Measurements from ENCODE around the gene ARHGEF3.
"Not testable (repeated sequence)": the region's sequence is repeated elsewhere in the genome, so short reads cannot be mapped to it uniquely, and the experiment has no call there.

Gene ARHGEF3

DNA sequence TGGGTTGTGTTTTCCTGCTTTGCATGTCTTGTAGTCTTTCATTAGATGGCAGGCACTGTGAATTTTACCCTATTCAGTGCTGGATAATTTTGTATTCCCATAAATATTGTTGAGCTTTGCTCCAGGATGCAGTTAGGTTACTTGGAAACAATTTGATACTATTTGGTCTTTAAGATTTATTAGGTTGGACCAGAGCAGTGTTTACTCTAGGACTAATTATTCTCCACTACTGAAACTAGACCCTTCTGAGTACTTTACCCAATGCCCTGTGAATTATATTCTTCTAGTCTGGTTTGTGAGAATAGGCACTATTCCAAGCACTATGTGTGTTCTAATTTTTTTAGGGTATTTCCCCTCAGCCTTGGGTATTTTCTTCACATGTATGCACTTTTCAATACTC, 80.9 kb downstream of the ARHGEF3 start:
- no peak for DNase-seq

DNA sequence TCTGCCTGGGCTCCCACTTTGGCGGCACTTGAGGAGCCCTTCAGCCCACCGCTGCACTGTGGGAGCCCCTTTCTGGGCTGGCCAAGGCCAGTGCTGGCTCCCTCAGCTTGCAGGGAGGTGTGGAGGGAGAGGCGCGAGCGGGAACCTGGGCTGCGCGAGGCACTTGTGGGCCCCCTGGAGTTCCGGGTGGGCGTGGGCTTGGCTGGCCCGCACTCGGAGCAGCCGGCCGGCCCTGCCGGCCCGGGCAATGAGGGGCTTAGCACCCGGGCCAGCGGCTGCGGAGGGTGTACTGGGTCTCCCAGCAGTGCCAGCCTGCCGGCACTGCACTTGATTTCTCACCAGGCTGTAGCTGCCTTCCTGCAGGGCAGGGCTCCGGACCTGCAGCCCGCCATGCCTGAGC, 82.9 kb downstream of the ARHGEF3 start:
- not testable (repeated sequence) for DNase-seq

DNA sequence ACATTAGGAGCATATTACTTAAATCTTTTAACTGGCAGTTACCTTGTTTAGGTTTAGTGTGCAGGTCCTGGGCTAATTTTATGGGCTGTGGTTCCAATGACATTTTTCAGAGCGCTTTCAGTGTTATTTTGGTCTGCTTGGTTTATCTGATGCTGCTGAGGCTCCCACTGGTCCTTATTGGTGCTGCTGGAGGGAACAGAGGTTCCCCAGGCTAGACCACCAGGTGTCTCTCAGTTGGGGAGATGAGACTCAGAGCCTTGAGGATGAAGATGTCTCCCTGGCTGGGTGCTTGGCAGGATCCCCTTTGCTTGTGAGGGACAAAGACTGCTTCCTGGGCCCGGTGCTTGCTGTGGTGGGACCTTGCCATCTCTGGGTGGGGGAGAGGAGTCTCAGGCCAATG, 90.4 kb downstream of the ARHGEF3 start:
- no peak for DNase-seq

DNA sequence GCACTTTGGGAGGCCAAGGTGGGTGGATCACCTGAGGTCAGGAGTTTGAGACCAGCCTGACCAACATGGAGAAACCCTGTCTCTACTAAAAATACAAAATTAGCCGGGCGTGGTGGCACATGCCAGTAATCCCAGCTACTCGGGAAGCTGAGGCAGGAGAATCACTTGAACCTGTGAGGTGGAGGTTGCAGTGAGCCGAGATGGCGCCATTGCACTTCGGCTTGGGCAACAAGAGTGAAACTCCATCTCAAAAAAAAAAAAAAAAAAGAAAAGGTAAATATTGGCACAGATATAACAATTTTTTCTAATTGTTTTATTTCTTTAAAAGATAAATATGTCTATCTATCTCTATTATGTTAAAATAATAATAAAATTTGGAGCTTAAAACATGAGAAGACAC, 94.3 kb downstream of the ARHGEF3 start:
- not testable (repeated sequence) for DNase-seq

DNA sequence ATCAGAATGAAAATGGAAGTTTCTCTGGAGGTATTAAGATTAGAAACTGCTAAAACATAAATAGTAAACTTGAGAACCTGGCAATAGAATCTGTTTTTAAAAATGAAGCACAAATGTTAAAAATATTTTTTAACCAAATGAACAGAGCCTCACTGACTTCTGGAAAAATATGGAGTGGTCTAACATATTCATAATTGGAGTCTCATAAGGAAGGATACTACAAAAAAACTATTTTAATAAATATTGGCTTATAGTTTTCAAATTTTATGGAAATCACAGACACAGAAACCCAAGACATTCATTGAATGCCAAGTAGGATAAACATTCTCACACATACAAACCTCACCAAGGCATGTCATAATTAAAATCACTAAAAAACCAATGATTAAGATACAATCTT, 95.1 kb downstream of the ARHGEF3 start:
- DNase-seq, result no peak

DNA sequence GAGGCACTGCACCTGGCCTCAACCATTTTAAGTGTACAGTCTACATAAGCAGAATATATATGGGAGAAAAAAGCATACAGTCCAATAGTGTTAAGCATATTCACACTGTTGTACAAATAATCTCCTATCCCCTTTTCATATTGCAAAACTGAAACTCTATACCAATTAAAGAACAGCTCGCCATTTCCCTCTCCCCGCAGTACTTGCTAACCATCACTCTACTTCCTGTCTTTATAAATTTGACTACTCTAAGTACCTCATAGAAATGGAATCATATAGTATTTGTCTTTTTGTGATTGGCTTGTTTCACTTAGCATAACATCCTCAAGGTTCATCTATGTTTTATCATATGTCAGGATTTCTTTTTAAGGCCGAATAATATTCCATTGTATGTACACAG, 97.0 kb downstream of the ARHGEF3 start:
- no peak for DNase-seq

DNA sequence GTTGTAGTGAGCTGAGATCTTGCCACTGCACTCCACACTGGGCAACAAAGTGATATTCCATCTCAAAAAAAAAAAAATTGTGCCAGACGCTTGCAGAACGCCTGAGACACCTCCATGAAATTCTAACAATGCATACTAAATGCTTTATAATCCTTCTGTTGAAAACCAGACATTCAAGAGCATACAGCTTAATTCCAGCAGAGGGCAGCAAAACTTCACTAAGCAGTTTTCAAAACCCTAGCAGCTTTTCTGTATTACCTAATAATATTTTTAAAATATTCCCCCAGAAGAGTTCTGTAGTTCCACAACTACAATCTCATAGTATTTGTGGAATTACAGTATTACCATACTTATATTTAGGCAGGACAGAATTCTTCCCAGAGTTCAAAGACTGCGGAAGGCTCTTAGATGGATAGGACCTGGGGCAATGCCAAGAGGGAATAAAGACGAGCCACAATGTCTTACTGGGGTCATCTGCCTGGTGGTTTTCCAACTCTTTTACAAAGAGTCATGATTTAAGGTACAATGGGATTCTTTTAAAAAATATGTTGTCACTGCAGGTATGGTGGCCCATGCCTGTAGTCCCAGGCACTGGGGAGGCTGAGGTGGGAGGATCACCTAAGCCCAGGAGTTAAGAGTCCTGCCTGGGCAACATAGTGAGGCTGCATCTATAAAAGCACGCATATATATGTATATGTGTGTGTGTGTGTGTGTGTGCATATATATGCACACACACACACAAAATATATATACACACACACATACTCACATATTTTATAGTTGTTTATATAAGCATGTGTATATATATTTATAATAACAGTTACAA, 99.0 kb downstream of the ARHGEF3 start:
- DNase-seq, result peak; percentile 6

DNA sequence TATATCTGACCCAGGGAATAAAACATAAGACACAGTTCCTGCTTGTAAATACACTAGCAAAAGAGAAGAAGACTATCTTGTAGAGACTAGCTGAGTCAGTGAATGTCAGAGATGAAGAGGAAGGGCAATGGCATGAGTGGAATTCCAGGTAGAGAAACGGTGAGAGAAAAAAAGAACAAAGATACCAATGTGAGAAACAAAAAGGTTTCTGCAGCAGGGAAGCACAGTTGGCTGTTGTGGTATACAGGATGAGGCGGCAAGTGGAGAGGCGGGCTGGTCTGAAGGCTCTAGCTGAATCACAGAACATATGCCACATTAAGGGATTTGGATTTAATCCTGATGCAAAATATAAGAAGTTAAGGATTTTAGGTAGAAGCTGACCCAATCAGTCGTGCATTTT, 101.6 kb downstream of the ARHGEF3 start:
- DNase-seq, result no peak

DNA sequence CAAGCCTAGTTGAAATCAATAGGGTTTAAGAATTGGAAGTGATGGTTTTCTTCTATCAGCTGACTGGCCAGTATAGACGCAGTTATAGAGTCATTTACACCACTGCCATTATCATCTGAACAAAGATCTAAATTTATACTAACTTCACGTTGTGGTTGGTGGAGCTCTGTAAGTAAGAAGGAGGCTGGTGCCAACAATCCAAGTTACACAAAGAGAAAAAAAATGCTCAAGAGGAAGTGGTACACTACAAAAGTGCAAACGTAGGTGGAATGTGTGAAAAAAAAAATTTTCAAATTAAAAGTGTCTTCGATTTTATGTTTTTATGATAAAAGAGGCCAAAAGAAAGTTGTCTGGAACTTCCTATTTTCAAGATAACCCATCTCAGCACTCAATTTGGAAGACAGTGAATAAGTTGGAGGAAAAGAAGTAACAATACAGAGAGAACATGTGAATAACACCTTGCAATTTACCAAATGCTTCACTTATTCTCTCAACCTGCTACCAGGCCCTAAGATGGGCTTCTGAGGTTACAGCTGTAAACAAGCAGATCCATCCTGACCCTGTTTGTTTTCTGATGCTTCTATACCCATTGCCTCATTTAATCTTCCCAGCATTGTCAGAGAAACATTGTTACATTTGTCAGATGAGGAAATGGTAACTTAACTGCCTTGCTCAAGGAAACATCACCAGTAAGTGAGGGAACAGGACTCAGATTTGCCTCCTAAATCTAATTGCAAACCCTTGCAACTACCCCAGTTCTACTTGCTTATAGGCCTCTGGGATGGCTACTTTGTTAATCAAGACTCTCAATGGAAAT, 106.7 kb downstream of the ARHGEF3 start:
- no peak for DNase-seq

DNA sequence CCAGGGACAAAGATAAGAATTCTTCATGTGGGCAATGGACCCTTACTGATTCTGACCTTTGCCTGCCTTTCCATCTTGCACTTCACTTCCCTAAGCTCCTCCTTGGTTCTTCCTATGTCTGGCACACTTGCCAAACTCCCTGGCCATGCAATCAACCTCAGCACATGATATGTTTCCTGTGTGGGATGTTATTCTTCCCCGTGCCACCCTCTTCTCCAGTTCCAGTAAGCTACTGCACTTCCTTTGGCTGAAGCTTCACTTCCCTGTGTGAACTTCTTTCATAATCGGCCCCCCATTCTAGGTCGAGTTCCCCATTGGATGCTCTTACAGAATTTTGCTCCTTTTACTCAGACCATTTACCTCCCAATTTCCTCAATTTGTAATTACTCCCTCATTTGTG, 108.0 kb downstream of the ARHGEF3 start:
- no peak for DNase-seq

DNA sequence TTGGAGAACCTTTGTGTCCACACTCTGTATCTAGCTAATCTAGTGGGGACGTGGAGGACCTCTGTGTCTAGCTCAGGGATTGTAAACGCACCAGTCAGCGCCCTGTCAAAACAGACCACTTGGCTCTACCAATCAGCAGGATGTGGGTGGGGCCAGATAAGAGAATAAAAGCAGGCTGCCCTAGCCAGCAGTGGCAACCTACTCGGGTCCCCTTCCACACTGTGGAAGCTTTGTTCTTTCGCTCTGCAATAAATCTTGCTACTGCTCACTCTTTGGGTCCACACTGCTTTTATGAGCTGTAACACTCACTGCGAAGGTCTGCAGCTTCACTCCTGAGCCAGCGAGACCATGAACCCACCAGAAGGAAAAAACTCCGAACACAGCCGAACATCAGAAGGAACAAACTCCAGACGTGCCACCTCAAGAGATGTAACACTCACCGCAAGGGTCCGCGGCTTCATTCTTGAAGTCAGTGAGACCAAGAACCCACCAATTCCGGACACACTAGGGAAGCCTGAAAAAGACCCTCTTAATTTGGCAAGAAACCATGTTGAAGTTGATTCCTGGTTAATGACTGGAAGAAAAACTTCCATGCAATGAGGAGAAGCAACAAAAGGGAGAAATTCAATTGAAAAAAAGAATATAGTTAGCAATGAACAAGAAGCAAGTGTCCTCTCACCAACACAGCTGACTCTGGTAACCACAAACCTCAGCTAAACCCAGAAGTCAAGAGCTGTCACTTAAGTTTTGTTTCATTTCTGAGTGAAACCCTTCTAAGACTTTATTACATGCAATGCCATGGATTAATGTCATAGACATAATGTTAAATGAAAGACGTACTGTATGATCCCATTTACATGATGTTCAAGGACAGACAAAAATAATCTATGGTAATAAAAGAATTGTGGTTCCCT, 109.0 kb downstream of the ARHGEF3 start:
- not testable (repeated sequence) for DNase-seq

DNA sequence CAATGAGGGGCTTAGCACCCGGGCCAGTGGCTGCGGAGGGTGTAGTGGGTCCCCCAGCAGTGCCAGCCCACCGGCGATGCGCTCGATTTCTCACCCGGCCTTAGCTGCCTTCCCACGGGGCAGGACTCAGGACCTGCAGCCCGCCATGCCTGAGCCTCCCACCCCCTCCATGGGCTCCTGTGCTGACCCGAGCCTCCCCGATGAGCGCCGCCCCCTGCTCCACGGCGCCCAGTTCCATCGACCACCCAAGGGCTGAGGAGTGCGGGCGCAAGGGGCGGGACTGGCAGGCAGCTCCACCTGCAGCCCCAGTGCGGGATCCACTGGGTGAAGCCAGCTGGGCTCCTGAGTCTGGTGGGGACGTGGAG, 109.8 kb downstream of the ARHGEF3 start:
- DNase-seq, result not testable (repeated sequence)

DNA sequence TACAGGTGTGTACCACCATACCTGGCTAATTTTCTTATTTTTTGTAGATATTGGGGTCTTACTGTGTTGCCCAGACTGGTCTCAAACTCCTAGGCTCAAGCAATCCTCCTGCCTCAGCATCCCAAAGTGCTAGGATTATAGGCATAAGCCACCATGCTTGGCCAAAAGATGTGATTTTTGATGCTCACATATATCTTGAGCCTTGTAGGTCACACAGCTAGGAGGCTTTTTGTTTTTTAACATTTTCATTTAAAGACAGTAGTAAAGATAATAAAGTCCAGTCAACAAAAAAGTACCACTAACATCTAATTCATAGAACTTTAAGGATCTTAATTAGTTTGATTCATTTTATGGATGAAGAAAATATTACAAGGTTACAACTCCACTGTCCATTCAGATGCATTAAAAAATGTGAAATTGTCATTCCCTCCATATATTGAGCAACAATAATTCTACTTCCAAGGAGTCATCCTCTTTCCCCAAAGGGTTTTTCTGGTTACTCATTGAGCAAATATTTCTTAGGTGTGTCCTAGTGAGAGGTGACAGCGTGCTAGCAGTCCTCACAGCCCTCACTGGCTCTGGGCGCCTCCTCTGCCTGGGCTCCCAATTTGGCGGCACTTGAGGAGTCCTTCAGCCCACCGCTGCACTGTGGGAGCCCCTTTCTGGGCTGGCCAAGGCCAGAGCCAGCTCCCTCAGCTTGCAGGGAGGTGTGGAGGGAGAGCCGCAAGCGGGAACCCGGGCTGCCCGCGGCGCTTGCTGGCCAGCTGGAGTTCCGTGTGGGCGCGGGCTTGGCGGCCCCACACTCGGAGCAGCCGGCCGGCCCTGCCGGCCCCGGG, 110.4 kb downstream of the ARHGEF3 start:
- no peak for DNase-seq

DNA sequence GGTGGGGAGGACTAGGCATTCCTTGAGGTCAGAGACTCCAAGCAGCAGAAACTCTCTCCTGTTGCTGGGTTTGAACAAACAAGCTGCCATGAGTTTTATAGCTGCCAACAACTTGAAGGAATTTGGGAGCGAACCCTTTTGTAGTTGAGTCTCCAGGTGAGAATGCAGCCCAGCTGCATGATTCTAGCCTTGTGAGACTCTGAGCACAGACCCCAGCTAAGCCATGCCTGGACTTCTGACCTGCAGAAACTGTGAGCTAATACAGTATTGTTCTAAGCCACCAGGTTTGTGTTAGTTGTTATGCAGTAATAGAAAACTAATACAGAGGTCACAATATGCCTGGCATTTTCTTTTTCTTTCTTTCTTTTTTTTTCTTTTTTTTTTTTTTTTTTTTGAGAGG, 112.4 kb downstream of the ARHGEF3 start:
- no peak for DNase-seq

DNA sequence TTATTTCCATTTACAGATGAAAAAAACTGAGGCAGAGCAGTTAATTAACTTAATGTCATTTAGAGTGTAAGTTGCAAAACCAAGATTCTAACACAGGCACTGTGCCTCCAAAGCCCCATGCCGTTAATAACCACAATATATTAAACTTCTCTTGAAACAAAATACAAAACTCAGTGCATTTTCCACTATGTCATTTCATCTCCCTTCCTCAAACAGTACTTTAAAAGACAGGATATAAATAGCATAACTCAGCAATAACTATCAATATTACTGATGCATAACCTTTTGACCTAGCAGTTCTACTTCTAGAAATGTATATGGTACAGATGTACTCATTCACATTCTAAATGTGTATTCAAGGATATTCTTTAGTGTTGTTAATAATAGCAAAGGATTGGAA, 113.6 kb downstream of the ARHGEF3 start:
- DNase-seq, result no peak

DNA sequence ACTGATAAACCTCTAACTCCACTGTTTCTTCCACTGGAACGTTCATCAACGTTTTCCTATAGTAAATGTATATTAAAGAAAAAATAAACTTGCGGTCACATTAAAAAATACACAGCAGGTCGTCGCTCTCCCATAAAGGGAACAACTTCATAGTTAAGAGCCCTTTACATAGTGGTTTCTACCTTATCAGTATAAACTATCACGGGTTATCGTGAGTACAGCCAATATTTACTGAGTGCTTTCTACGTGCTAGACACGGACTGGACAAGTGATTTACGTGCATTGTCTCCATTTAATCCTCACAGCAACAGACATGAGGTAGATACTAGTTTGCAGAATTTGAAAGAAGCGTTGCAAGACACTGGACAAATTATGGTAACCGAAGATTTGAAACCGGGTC, 117.7 kb downstream of the ARHGEF3 start:
- DNase-seq, result no peak

DNA sequence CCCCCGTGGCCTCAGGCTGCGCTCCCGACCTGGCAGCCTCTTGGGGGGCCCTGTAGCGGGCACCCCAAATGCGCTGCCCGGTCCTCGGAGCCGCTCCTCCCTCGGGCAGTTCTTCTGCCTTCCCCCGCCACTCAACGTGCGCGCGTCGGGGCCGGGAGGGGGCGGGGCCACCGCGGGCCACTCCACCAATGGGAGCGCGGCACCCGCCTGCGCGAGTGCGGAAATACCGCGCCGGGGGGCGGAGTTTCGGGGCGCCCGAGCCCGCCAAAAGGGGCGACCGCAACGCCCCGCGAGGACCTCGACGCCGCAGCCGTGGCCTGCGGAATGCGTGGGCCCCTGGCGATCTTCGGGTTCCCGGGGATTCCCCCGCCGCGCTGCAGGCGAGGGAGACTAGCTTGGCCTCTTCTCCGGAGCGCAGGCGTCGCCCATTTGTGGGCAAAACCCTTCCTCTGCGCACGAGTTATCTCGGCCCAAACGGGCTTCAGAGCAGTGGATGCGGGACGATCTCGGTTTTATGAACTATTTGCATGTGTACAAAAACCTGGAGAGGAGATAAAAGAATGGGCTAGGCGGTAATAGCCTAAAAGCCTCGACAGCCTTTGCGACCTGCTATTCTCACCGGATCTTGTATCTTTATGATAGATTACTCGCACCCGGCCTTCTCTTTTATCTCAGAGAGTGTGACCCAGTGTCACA, 118.5 kb downstream of the ARHGEF3 start, which contains the start of gene TASOR:
TSS of gene TASOR (minus strand) at position 144 of the 696 bp plus-strand sequence. CDS start 259 bp downstream, outside the sequence.
- DNase-seq, result peak; percentile 58

DNA sequence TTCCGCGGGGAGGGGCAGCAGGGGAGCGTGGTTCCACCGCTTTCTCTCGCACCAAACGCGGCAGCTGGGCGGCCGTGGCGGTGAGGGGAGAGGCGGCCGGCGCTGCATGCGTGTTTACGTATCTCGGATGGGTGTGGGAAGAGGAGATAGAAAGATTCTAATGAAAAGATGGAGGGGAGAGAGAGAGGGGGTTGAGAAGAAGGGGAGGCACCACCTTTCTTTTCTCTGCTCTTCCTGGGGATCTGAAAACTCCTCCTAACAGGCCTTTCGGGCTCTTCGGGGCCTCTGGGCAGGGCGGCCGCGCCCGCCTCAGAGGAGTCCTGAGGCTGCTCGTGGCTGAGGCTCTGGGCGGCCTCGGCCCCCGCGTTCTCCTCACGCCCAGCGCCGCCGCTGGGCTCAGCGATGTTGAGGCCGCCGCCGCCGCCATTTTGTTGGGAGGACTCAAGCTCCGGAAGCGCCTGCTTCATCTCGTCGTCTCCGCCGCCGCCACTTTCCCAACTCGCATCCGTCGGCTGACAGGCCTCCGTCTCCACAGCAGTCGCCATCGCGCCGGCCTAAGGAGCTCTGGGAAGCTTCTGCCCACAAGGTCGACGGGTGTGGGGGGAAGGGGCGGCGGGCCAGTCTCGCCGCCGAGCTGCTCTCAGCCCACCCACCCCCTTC, 119.2 kb downstream of the ARHGEF3 start:
- peak; percentile 28 for DNase-seq

DNA sequence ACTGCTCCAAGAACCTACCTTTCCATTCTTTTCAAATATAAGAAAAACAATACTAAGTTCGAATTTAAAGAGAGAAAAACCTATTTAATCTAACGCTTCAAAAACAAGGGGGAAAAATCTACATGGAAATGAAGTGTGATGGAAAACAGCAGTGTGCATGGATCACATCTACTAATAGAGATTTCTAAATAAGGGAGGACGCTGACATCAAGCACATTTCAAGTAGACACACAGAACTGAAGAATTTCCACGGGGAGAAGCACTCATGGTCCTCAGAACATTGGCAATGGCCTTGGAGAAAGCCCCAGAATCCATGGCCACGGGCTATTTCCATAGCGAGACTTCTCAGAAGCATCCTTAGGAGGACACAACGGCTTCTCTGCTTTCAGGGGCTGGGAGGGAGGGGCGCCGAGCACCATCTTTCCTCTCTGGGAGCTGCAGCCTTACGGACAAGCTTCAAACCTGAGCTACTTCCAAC, 119.7 kb downstream of the ARHGEF3 start:
- DNase-seq, result no peak

DNA sequence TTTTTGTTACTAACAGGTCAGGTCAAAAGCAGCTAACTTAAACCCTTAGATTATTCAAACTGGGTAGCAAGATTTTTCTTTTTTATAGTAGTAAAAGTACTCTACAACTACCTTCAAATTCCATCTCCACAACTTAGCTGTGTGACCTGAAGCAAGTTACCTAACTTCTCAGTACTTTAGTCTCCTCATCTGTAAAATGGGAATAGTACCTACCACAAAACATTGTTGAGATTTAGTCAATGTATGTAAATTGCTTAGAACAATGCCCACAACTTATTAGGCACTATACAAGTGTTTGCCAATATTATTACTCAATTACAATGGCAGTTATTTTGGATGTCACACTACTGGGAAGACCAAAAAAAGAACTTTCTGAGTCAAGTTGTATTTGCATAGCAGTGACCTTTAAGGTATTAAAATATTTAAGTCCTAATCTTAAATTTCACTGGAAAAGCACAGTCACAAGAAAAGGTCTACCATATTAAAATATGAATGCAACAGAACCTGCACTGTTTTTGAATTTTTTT, 121.6 kb downstream of the ARHGEF3 start:
- no peak for DNase-seq
